Lower leg skin (tissue), 4 donors: ENCODE results near the gene SLFNL1. TPM values are rescaled to one million over a fixed set of nuclear protein-coding genes. Genes with fewer than 3 reads are reported as not detected.
A peak's percentile ranks its signal among the peaks of the same experiment; 100 is the strongest.

ENCODE experiments used
- DNase-seq, 2 donors: peaks; one replicate each; pipeline ENCODE4 v3.0.0-alpha.2; 2019; ENCODE audit warnings: low spot score in 2 of 2
- H3K4me3 ChIP-seq: fragments of 200-600 bp; sonication (generic); 2 replicates; pipeline ENCODE4 v1.5.1; 2017; ENCODE audit warnings: mild to moderate bottlenecking, low read depth; ENCODE audit not compliant: poor library complexity, severe bottlenecking
- CTCF ChIP-seq, 3 donors: fragments of 450-650 bp; IDR thresholded peaks; one replicate each; pipeline ENCODE4 v1.5.1; 2016; ENCODE audit warnings: antibody characterized with exemption in 3 of 3, mild to moderate bottlenecking in 3 of 3, moderate library complexity in 2 of 3
- POLR2A ChIP-seq, 2 donors: fragments of 450-650 bp; IDR thresholded peaks; one replicate each; pipeline ENCODE4 v1.6.1; 2016 to 2017; ENCODE audit warnings: antibody characterized with exemption in 2 of 2, mild to moderate bottlenecking in 1 of 2, moderate library complexity in 1 of 2
- WGBS, 2 donors: methylation state at CpG; one replicate each; pipeline ENCODE4 v1.1.5; 2018; 5-methylcytosine and 5-hydroxymethylcytosine counted together
- intact Hi-C: fragments of 100-400 bp; cut with DNase I; formaldehyde crosslinking; loops from one replicate; pipeline ENCODE4 v1.15.0; 2023; ENCODE audit warnings: low total_unique reads
- total RNA-seq, 4 donors: library from RNA; depleted of rRNA; stranded (reverse); fragments of >200 nt; gene quantifications; one replicate each; pipeline ENCODE4 v1.1.0, GENCODE V29; 2016

Gene SLFNL1
- total RNA-seq, 4 donors from 2014 or later: 0.26 TPM; not detected in 3

- intact Hi-C loops: no loop called here
- peak in 1 of 2 donors; percentile 57 for DNase-seq
- WGBS, 2 donors: 85 to 95% methylated on average over 5 of the region's 5 CpGs
- H3K4me3 ChIP-seq: no peak overlapping the region
- no peak for TF ChIP-seq POLR2A (IDR thresholded peaks at IDR 0.05)
- TF ChIP-seq CTCF (IDR thresholded peaks at IDR 0.05): no peak
Measured at GRCh38 chr1:40976952-40977690, 44.4 kb downstream of the SLFNL1 start.

GRCh38 chr1:40974945-40975344 is 46.6 kb downstream of the SLFNL1 start:
- peak in 1 of 2 donors; percentile 62 for DNase-seq
- intact Hi-C loops: no loop called here
- 79 to 86% methylated on average over 9 of the region's 9 CpGs for WGBS, 2 donors
- H3K4me3 ChIP-seq: no peak overlapping the region
- TF ChIP-seq CTCF (IDR thresholded peaks at IDR 0.05) (no peak), POLR2A (IDR thresholded peaks at IDR 0.05) (no peak)

- intact Hi-C loops: no loop called here
- DNase-seq: peak in 1 of 2 donors; percentile 36
- 58 to 71% methylated on average over 2 of the region's 2 CpGs for WGBS, 2 donors
- H3K4me3 ChIP-seq: no peak overlapping the region
- no peak for TF ChIP-seq CTCF (IDR thresholded peaks at IDR 0.05)
- no peak for TF ChIP-seq POLR2A (IDR thresholded peaks at IDR 0.05)
Measured at GRCh38 chr1:40973912-40974311, 47.6 kb downstream of the SLFNL1 start.

GRCh38 chr1:40971966-40972365 is 49.6 kb downstream of the SLFNL1 start:
- intact Hi-C loops: no loop called here
- WGBS, 2 donors: 75 to 78% methylated on average over 1 of the region's 1 CpG
- no peak for DNase-seq
- no peak overlapping the region for H3K4me3 ChIP-seq
- no peak for TF ChIP-seq CTCF (IDR thresholded peaks at IDR 0.05)
- TF ChIP-seq POLR2A (IDR thresholded peaks at IDR 0.05): no peak

GRCh38 chr1:40969445-40969844 is 52.1 kb downstream of the SLFNL1 start:
- no peak overlapping the region for H3K4me3 ChIP-seq
- 79 to 87% methylated on average over 6 of the region's 6 CpGs for WGBS, 2 donors
- no peak for TF ChIP-seq POLR2A (IDR thresholded peaks at IDR 0.05)
- intact Hi-C loops: no loop called here
- DNase-seq: no peak

- intact Hi-C loops: no loop called here
- no peak overlapping the region for H3K4me3 ChIP-seq
- 81 to 84% methylated on average over 4 of the region's 4 CpGs for WGBS, 2 donors
- TF ChIP-seq CTCF (IDR thresholded peaks at IDR 0.05): no peak
- no peak for TF ChIP-seq POLR2A (IDR thresholded peaks at IDR 0.05)
- DNase-seq: no peak
Measured at GRCh38 chr1:40966417-40966816, 55.1 kb downstream of the SLFNL1 start.

Other genes with a start within 250 kb of the SLFNL1 start
- 1 to 10 TPM; 1.3 to 2.7 (median 2.0) TPM for gene KCNQ4, start 237.9 kb downstream of the SLFNL1 start, total RNA-seq
- gene CITED4, start 159.4 kb downstream of the SLFNL1 start, total RNA-seq: 100 to 1,000 TPM; 135 to 172 (median 150) TPM
- 10 to 100 TPM in 1 of 4 donors, 1 to 10 TPM in 3; 7.7 to 23.3 (median 8.9) TPM for gene CTPS1, start 42.0 kb downstream of the SLFNL1 start, total RNA-seq
- 10 to 100 TPM in 3 of 4 donors, 1 to 10 TPM in 1; 8.9 to 30.9 (median 21.8) TPM for gene SCMH1, start 220.6 kb upstream of the SLFNL1 start, total RNA-seq